ENCODE data around the gene SDR42E1. TPM values are rescaled to one million over a fixed set of nuclear protein-coding genes. Genes with fewer than 3 reads are reported as not detected.

Gene SDR42E1
- total and polyA plus RNA-seq, 2 donors (not counting 3 experiments of a cell fraction or from before 2014, with no cell fraction given), result 0.08 TPM; not detected in 1

DNA sequence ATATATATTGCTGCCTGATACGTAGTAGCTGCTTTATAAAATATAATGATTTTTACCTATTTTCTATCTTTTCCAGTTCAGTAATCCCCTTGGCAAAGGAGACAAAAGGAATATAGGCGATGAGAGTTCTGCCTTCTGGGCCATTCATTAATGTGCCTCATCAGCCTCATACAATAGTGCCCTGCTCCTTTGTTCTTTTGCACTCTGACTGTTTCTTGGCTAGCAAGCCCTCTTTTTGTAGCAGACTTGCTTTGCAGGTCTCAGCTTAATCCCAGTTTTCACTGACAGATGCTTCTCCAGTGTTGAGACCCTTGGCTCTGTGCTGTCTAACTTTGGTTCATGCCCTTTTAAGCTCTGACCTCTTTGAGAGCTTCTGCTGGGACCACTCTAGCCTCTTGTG is 34.2 kb upstream of the SDR42E1 start:
- H3K9me1 ChIP-seq (replicated peaks; ENCODE audit: control insufficient read depth, extremely low read depth, insufficient read depth, low read length), result no peaks in the 10 kb centered on the region
- H3K9me3 ChIP-seq (replicated peaks; ENCODE audit: control insufficient read depth, insufficient read depth, low read length), result no peaks in the 10 kb centered on the region
- no peak overlapping the region for H2AFZ ChIP-seq (ENCODE audit: low read depth, low read length)
- no peaks in the 10 kb centered on the region for H4K20me1 ChIP-seq (replicated peaks; ENCODE audit: control insufficient read depth, extremely low read depth, insufficient read depth, low read length)
- no peak overlapping the region for H3K4me2 ChIP-seq (ENCODE audit: insufficient read depth, low read length)
- dilution Hi-C loops (cut with MboI; ENCODE audit: extremely low pct_ligation_motif_present, low sequenced_read_pairs), result no loop called here
- H3K4me3 ChIP-seq (replicated peaks in 1 of 3; ENCODE audit: insufficient read depth in 1 of 3, low read depth in 1 of 3, low read length in 3 of 3), result no peak overlapping the region
- POLR2A ChIA-PET, result no interaction called here
- no peaks in the 10 kb centered on the region for H3K4me1 ChIP-seq (ENCODE audit: control insufficient read depth, extremely low read depth, insufficient read depth, low read length)
- H3K36me3 ChIP-seq (ENCODE audit: control insufficient read depth in 2 of 2, extremely low read depth in 1 of 2, insufficient read depth in 2 of 2, low read length in 2 of 2), result no peaks in the 10 kb centered on the region
- H3K27ac ChIP-seq (ENCODE audit: insufficient read depth, low read depth, low read length), result no peak overlapping the region
- no TSS peak for BruUV-seq (replicated peaks)
- H3K9ac ChIP-seq (replicated peaks; ENCODE audit: extremely low read depth, insufficient read depth, low read length), result no peak overlapping the region
- no peaks in the 10 kb centered on the region for H3K79me2 ChIP-seq (ENCODE audit: control insufficient read depth, insufficient read depth, low read length)
- CTCF ChIA-PET, result interaction anchor here (1.1 to 1.2 kb wide), 4 partner anchors 16 to 185 kb away, joined by 3 to 9 read pairs (median 4); no protein-coding TSS in a partner anchor
- peaks cover 11 to 12% of the 10 kb centered on the region in 2 experiments for H3K27me3 ChIP-seq (ENCODE audit: control insufficient read depth in 2 of 2, insufficient read depth in 2 of 2, low read length in 2 of 2)
- TF ChIP-seq POLR2A (IDR thresholded peaks at IDR 0.05; ENCODE audit: low read depth, low read length) (no peak), GATA2 (IDR thresholded peaks at IDR 0.05; ENCODE audit: insufficient read depth, insufficient read length, low read depth, low read length) (no peak), MYC (IDR thresholded peaks at IDR 0.05; ENCODE audit: low read depth, low read length) (no peak), JUN (IDR thresholded peaks at IDR 0.05; ENCODE audit: borderline replicate concordance, insufficient read depth, insufficient read length, low read depth) (no peak), EZH2 (IDR thresholded peaks at IDR 0.05; ENCODE audit: borderline replicate concordance, low read depth, low read length, severe bottlenecking) (no peak), FOS (IDR thresholded peaks at IDR 0.05; ENCODE audit: borderline replicate concordance, insufficient read depth, low read length) (no peak)
- TF ChIP-seq, protein P1, sequence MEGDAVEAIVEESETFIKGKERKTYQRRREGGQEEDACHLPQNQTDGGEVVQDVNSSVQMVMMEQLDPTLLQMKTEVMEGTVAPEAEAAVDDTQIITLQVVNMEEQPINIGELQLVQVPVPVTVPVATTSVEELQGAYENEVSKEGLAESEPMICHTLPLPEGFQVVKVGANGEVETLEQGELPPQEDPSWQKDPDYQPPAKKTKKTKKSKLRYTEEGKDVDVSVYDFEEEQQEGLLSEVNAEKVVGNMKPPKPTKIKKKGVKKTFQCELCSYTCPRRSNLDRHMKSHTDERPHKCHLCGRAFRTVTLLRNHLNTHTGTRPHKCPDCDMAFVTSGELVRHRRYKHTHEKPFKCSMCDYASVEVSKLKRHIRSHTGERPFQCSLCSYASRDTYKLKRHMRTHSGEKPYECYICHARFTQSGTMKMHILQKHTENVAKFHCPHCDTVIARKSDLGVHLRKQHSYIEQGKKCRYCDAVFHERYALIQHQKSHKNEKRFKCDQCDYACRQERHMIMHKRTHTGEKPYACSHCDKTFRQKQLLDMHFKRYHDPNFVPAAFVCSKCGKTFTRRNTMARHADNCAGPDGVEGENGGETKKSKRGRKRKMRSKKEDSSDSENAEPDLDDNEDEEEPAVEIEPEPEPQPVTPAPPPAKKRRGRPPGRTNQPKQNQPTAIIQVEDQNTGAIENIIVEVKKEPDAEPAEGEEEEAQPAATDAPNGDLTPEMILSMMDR (IDR thresholded peaks at IDR 0.05; ENCODE audit: extremely low read depth in 1 of 2, insufficient read depth in 1 of 2, low read depth in 1 of 2, low read length in 2 of 2), result no peak
- TF ChIP-seq, protein P2, sequence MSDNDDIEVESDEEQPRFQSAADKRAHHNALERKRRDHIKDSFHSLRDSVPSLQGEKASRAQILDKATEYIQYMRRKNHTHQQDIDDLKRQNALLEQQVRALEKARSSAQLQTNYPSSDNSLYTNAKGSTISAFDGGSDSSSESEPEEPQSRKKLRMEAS (IDR thresholded peaks at IDR 0.05; ENCODE audit: insufficient read depth, insufficient read length), result no peak
- no peak for DNase-seq (ENCODE audit: low read depth, low spot score)
- no peak for FAIRE-seq
- intact Hi-C loops (cut with micrococcal nuclease), result no loop called here
